Mesodermal cell (in vitro differentiated cells): ENCODE results near the gene PPP1R1C.

Experiments used
- H3K27ac ChIP-seq: 2 replicates; pipeline ENCODE4 v1.7.0; 2013; ENCODE audit warnings: mild to moderate bottlenecking, low read depth, low read length, moderate library complexity; ENCODE audit not compliant: severe bottlenecking
- H3K36me3 ChIP-seq: 2 replicates; pipeline ENCODE4 v1.7.1; 2013; ENCODE audit warnings: mild to moderate bottlenecking, low read length, moderate library complexity; ENCODE audit not compliant: control insufficient read depth, insufficient read depth
- H3K4me1 ChIP-seq: one replicate; pipeline ENCODE4 v1.7.1; 2013; ENCODE audit warnings: mild to moderate bottlenecking, low read length; ENCODE audit not compliant: insufficient read depth, control insufficient read depth, poor library complexity, severe bottlenecking
- H3K4me3 ChIP-seq: 2 replicates; pipeline ENCODE4 v1.7.0; 2013; ENCODE audit warnings: low read length, control low read depth, mild to moderate bottlenecking; ENCODE audit not compliant: insufficient read depth, poor library complexity, severe bottlenecking; ENCODE audit errors: extremely low read depth
- H3K9me3 ChIP-seq: 2 replicates; pipeline ENCODE4 v1.7.1; 2013; ENCODE audit warnings: mild to moderate bottlenecking, low read length, moderate library complexity; ENCODE audit not compliant: control insufficient read depth
- WGBS, 2 experiments: methylation state at CpG; one replicate each; pipeline ENCODE4 v1.1.5; 2013; ENCODE audit warnings: missing lambda C conversion rate in 2 of 2; ENCODE audit not compliant: insufficient coverage in 2 of 2; 5-methylcytosine and 5-hydroxymethylcytosine counted together

Gene PPP1R1C

DNA sequence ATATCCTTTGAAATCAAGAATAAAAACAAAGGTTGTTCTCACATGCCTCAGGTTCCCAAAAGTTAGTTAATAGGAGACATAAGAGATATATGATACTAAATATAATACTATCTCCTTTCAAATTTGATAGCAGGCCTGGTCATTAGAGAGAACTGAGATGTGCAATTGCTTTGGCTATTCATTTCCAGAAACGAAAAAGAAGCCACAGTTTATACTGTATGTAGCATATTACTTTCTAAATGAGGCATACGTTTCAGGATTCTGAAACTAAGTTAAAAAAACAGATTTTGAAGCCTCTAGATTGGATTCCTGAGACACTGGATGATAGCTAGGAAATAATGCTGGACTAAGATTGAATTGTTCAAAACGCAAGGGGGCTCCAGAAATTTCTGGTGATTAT lies 7.1 kb downstream of the PPP1R1C start:
- Histone ChIP-seq H3K27ac (no peak overlapping the region), H3K9me3 (no peaks in the 10 kb centered on the region), H3K4me3 (no peak overlapping the region), H3K36me3 (no peaks in the 10 kb centered on the region), H3K4me1 (no peaks in the 10 kb centered on the region)
- 100% methylated on average over 1 of the region's 3 CpGs for WGBS, 2 experiments

DNA sequence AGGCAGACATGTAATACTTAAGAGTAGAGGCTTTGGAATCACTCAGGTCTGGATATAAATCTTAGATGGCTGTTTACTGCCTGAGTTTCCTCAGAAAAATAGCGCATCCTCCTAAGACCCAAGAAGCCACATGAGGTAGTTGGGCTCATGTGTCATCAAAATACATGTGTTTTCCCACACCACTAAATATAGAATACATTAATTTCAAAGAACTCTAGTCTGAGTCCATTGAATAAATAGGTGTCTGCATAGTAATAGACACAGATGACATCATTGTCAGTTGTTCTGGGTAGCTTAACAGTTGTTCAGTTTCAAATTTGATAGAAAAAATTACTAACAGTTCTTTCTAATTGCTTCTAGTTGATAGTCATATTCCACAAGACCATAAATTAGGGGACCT lies 9.6 kb downstream of the PPP1R1C start:
- no peaks in the 10 kb centered on the region for H3K9me3 ChIP-seq
- H3K36me3 ChIP-seq: no peaks in the 10 kb centered on the region
- no peaks in the 10 kb centered on the region for H3K4me1 ChIP-seq
- H3K4me3 ChIP-seq: no peak overlapping the region
- H3K27ac ChIP-seq: no peak overlapping the region
- WGBS, 2 experiments: no CpG with 5 or more reads among the region's 1 CpG

DNA sequence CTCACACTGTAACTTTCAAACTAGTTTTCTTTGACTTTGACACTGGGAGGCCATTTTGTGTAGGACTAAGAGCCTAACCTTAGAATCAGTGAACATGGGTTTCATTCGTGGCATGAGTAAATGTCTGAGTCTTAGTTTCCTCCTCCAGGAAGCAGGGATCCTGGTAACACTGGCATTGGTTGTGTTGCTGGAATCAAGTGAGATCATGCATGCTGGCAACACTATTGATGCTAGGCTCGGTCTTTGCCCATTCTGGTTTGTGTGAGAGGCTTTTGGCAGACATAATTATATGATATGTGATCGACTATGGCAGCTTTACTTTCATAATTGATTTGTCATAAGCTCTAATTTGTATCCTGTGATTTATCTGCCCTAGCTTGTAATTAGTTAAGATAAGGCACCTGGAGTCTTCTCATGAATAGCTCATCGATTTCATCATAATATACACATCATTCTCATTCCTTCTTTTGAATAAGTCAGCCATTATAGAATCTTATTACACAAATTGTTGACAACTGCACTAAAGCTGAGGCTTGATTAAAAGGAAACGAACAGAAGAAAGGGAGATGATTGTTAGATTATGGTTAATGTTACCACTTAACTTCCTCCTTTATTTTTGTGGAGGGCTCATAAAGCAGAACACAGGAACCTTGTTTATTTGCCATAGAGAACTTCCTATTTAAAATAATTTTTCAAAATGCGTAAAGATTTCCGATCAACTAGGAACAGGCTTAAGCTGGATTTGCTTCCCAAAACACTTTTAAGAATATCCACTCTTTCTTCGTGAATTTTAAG lies 12.6 kb downstream of the PPP1R1C start:
- WGBS, 2 experiments: 89 to 97% methylated on average over 3 to 4 of the region's 8 CpGs
- Histone ChIP-seq H3K4me3 (no peak overlapping the region), H3K27ac (no peak overlapping the region), H3K4me1 (no peaks in the 10 kb centered on the region), H3K36me3 (no peaks in the 10 kb centered on the region), H3K9me3 (no peaks in the 10 kb centered on the region)

DNA sequence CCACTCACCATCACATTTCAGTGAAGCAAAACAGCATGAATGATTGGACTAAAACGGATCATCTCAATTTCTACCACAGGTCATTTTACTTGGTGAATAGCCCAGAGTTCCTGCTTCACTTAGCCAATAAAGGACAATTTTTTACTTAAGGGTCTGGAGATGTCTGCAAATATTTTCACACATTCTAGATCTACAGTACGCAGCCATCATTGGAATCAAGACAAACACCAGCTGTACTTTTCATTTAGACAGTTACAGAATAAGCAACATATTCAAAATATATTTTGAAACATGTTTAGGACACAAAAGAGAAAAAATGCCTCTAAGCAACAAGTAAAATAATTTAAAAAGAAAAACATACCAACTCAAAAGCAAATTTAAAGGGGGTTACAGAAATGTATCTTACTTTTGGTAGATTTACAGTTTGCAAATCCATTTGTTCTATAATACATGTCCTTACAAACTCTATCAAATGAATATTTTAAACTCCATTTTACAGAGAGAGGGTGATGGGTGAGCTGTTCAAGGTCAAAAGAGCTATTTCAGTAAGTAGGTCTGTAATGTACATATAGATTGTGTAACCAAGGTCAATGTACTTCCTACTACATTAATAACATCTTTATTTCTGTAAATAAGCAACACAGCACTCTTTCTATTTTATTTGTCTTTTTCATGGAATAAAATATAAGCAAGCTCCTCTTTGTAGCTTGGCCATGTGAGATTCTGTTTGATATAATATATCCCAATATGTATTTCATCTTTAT lies 13.4 kb downstream of the PPP1R1C start:
- no peaks in the 10 kb centered on the region for H3K4me1 ChIP-seq
- H3K36me3 ChIP-seq: no peaks in the 10 kb centered on the region
- H3K27ac ChIP-seq: no peak overlapping the region
- no peaks in the 10 kb centered on the region for H3K9me3 ChIP-seq
- 63 to 90% methylated on average over 1 to 2 of the region's 2 CpGs for WGBS, 2 experiments
- no peak overlapping the region for H3K4me3 ChIP-seq

DNA sequence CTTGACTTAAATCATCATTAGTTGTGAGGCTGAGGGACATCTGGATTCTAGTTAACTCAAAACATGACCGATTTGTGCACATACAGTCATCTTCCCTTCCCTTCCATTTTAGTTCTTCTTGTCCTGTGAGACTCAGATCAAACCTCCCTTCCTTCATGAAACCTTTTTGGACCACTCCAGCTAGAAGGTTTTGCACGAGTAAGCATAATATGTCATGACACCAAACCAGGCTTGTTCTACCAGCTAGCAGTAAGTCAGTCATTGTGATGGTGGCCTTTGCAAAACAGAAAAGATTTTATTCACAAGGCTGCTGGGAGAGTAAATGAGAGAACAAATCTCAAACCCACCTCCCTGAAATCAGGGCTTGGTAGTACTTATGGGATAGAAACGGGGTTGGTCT lies 14.3 kb downstream of the PPP1R1C start:
- no peaks in the 10 kb centered on the region for H3K36me3 ChIP-seq
- no peak overlapping the region for H3K4me3 ChIP-seq
- no peak overlapping the region for H3K27ac ChIP-seq
- WGBS, 2 experiments: 85 to 92% methylated on average over 1 of the region's 3 CpGs
- no peaks in the 10 kb centered on the region for H3K4me1 ChIP-seq
- no peaks in the 10 kb centered on the region for H3K9me3 ChIP-seq

DNA sequence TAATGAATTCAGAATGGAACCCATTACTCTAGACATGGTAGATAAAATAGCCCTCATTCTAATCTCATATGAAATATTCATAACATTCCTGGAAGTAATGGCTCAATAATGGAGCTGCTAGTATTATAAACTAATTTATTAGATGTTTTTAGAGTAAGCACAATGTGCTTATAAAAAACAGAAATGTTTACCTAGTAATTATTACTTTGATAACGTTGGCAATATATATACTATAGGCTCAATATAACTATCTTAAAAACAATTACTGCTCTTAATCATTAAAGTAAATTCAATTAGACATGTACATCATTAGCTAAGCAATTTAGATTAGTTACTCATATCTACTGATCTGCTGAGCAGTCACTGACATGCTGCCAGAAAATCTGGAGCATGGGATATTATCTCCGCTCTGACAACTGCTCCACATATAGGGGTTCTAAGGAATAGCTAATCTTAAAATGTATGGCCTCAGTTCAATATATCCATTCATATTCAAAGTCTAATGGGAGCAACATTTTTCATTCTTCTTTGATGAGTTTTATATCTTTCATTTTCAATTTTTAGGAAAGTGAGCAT lies 19.4 kb downstream of the PPP1R1C start:
- WGBS, 2 experiments: no CpG with 5 or more reads among the region's 2 CpGs
- H3K4me3 ChIP-seq: no peak overlapping the region
- H3K27ac ChIP-seq: no peak overlapping the region
- H3K9me3 ChIP-seq: no peaks in the 10 kb centered on the region
- H3K4me1 ChIP-seq: no peaks in the 10 kb centered on the region
- H3K36me3 ChIP-seq: no peaks in the 10 kb centered on the region

DNA sequence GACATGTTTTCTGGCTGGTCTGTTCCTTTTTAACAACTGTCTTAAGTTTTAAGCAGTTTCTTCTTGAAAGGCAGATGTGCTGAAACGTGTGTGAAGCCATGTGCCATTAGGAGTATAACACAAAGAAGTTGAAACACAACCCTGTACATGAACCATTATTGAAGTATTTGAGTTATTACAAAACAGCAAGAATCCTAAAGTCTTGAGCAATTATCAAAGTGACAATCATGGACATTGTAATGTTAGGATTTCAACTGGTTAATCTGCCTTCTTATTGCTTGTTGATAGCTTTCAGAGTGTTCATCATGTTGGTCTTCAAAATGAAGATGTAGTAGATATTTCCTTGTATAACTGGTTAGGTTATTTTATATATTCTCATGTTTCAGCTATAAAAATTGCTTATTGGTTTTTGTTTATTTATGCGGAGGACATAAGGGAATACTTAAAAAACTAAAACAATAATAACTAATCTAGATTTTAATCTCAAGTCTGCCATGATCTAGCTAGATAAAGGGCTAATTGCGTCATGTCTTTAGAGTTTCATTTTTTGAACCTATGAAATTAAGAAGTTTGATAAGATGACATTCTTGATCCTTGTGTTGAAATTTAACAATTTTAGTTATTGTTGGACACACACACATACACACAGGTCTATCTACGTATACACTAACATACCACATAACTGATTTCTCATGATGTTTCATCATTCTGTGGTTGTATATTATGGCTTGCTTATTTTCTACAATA lies 21.1 kb downstream of the PPP1R1C start:
- H3K4me1 ChIP-seq: no peaks in the 10 kb centered on the region
- no peaks in the 10 kb centered on the region for H3K36me3 ChIP-seq
- no peak overlapping the region for H3K27ac ChIP-seq
- WGBS, 2 experiments: no CpG with 5 or more reads among the region's 4 CpGs
- H3K9me3 ChIP-seq: no peaks in the 10 kb centered on the region
- H3K4me3 ChIP-seq: no peak overlapping the region

DNA sequence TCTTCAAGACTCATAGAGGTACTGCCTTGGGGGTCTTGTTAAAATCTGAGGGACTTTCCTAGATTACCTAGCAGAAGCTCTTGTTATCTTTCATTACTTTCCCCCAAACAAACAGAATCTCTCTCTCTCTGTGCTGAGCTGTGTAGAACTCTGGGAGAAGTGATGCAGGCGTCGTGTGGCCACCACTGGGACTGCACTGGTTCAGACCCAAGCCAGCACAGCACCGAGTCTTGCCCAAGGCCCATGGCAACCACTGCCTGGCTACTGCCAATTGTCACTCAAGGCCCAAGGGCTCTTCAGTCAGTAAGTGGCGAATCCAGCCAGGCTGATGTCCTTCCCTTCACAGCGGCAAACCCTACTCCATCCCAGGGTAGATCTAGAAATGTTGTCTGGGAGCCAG lies 28.6 kb downstream of the PPP1R1C start:
- WGBS, 2 experiments: 90% methylated on average over 3 of the region's 5 CpGs; no CpG with 5 or more reads in 1 of the 2 experiments
- no peak overlapping the region for H3K27ac ChIP-seq
- H3K36me3 ChIP-seq: no peaks in the 10 kb centered on the region
- H3K4me3 ChIP-seq: no peak overlapping the region
- peaks cover 5% of the 10 kb centered on the region for H3K4me1 ChIP-seq
- H3K9me3 ChIP-seq: no peaks in the 10 kb centered on the region

DNA sequence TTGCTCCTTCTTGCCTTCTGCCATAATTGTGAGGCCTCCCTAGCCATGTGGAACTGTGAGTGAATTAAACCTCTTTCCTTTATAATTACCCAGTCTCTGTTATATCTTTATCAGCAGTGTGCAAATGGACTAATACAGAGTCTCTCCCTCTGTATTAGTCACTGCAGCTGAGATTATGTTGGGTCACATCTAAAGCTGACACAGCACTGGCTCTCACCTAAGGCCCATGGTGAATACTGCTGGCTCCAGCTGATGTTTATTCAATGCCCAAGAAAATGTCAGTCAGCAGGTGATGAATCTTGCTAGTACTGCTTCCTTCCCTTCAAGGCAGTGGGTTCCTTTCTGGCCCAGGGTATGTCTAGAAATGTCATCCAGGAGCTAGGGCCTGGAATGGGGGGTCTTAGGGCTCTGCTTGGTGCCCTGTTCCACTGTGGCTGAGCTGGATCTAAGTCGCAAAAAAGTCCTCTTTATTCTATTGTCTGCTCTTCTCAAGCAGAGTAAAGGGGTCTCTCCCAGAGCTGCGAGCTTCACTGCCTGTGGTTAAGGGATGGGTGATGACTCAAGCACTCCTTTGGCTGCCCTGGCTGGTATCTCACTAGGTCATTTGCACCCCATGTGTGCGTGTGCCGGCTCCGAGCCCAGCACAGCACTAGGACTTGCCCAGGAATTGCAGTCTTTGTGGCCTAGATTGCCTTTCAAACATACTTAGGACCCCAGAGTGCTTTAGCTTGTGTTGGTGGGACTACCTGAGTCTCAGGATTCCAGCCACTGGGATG lies 29.9 kb downstream of the PPP1R1C start:
- no peak overlapping the region for H3K4me3 ChIP-seq
- 94 to 95% methylated on average over 3 to 4 of the region's 5 CpGs for WGBS, 2 experiments
- H3K27ac ChIP-seq: no peak overlapping the region
- H3K36me3 ChIP-seq: no peaks in the 10 kb centered on the region
- H3K9me3 ChIP-seq: no peaks in the 10 kb centered on the region
- H3K4me1 ChIP-seq: peaks cover 5% of the 10 kb centered on the region

DNA sequence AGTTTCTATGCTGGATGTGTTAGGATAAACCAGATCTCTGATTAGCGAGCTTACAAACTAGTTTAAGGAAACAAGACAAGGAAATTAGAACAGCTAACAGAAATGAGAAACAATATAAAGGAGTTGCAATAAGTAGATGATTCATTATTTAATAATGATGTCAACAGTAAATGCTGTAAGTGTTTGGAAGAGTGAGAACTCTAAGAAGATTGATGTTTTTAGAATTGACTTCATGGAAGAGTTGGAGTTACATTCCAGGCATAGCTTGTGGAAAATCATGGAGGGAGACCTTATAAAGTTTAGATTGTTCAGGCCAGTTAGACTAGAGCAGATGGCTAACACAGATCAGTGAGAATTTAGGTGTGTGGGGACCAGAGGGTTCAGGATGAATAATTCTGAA lies 32.6 kb downstream of the PPP1R1C start:
- Histone ChIP-seq H3K4me1 (peaks cover 5% of the 10 kb centered on the region), H3K9me3 (peaks cover 7% of the 10 kb centered on the region), H3K36me3 (no peaks in the 10 kb centered on the region), H3K27ac (no peak overlapping the region), H3K4me3 (no peak overlapping the region)
- WGBS, 2 experiments: no CpG with 5 or more reads among the region's 1 CpG
